Pulmonary artery endothelial cell (primary cell): ENCODE measurements around the gene BCAT1. TPM values are rescaled to one million over a fixed set of nuclear protein-coding genes. Genes with fewer than 3 reads are reported as not detected.

Experiments used
- DNase-seq: peaks from one replicate; pipeline ENCODE4 v3.0.0-alpha.2; 2011; ENCODE audit warnings: low read depth, low spot score
- total RNA-seq: library from RNA; depleted of rRNA; stranded (reverse); fragments of >200 nt; gene quantifications from 2 replicates; pipeline ENCODE4 v1.2.3, GENCODE V29; 2014

The BCAT1 gene
- 185 and 241 TPM in 2 replicates for total RNA-seq

DNA sequence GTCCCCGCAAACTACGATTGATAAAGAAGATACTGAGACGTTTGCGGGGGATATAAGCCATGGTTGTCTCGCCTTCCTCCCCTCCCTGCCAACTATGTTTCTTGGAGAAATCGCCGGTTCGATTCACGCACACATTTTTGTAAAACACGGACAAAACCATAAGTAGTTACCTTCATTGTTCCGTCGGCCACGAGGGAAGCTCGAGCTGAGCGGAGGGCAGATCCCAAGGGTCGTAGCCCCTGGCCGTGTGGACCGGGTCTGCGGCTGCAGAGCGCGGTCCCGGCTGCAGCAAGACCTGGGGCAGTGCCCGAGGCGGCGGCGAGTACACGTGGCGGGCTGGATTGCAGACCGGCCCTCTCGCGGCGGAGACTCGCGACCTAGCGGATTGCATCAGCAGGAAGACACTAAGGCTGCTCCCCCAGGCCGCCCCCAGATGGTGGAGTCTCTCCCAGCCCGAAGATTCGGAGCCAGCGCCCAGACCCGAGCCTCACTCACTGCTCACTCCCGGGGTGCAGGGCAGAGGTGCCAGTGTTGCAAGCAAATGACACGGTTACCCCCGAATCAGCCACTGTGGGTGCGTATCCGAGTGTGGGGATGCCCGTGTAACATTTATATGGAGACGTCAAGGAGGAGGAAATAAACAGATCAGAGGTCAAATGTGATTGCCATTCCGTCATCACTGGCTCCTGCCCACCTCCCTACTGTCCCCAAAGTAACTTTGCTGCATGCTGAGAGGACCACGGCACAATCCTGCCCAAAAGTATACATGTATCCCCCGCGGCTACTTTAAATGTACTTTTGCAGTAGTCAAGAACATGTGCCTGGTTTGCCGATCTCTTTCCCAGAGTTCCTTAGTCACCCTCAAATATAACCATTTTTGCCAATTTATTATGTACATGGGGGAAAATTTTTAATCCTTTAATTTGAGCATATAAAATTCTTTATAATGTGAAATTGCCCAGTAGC, at the start of gene BCAT1:
Gene BCAT1 (minus strand): TSS at position 345 of the 966 bp plus-strand sequence. CDS start 169 bp downstream, at position 176.
- peak; percentile 48 for DNase-seq

- peak; percentile 3 for DNase-seq
Measured at GRCh38 chr12:24997970-24998582, 49.2 kb upstream of the BCAT1 start.

DNA sequence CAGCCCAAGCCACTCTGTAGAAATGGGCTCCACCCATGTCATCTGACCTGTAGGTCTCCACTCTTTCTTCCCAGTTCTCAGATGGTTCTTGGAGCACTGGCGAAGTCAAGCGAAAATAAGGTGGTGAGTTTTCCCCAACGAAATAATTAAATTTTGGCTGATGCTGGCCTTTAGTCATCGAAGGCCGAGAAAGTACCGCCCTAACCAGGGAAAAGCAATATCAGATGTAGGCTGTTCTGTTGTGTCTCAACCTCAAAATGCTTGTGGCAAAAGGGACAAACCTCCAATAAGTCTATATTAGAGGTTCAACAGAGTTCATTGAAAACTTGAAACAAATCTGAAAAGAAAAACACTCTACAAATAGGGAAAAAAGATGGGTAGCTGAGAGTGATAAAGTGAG, 48.6 kb upstream of the BCAT1 start:
- no peak for DNase-seq

DNA sequence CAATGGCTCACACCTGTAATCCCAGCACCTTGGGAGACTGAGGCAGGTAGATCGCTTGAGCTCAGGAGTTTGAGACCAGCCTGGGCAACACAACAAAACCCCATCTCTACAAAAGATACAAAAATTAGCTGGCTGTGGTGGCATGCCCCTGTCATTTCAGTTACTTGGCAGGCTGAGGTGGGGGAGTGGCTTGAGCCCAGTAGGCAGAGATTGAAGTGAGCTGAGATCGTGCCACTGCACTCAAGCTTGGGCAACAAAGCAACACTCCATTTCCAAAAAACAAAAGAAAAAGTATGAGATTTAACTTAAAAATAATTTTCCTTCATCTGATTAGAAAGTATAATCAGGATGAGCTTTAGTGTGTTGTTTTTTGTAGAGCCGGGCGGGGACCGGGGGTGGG, 47.9 kb upstream of the BCAT1 start:
- no peak for DNase-seq

GRCh38 chr12:24996102-24996797, 47.3 kb upstream of the BCAT1 start:
- DNase-seq = no peak

GRCh38 chr12:24993793-24994192, 44.9 kb upstream of the BCAT1 start:
- no peak for DNase-seq

DNA sequence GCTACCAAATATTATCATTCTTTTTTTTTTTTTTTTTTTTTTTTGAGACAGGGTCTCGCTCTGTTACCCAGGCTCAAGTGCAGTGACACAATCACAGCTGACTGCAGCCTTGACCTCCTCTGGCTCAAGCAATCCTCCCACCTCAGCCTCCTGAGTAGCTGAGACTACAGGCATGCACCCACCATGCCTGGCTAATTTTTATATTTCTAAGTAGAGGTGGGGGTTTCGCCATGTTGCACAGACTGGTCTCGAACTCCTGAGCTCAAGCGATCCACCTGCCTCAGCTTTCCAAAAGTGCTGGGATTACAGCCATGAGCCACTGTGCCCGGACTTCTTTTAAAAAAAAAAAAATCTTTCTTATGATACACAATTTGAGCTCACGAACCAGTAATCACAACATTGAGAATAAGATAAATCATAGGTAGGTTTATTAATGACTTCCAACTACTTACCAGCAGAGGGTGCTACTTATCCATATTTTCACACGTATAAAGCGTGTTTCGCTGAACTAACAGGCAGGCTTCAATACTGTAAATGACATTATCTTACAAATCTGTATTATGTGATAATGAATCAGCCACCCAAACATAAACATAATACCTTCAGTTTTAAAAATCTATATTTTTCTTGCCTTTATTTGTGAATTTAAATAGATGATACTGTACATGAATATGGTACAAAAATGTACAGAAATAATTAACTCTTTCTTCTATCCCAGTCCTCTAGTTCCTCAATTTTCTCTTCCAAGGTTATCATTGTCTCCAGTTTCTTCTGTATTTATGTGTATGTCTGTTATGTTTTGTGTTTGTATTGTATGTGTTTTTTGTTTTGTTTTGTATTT, 42.5 kb upstream of the BCAT1 start:
- peak; percentile 26 for DNase-seq

- no peak for DNase-seq
Measured at GRCh38 chr12:24989216-24989615, 40.3 kb upstream of the BCAT1 start.

GRCh38 chr12:24982250-24982649, 33.3 kb upstream of the BCAT1 start:
- no peak for DNase-seq

GRCh38 chr12:24979976-24980730, 31.3 kb upstream of the BCAT1 start:
- no peak for DNase-seq

DNA sequence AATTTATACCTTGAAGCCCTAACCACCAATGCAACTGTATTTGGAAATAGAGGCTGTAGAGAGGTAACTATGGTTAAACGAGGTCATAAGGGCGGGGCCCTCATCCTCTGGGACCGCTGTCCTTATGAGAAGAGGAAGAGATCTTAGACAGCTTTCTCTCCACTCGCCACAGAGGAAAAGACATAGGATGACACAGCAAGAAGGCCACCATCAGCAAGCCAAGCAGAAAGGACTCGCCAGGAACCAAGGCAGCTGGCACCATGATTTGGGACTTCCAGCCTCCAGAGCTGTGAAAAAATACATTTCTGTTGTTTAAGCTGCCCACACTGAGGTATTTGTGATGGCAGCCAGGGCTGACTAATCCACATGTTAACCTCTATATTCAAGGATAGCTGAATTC, 30.4 kb upstream of the BCAT1 start:
- no peak for DNase-seq

GRCh38 chr12:24977711-24978110, 28.8 kb upstream of the BCAT1 start:
- DNase-seq = no peak

DNA sequence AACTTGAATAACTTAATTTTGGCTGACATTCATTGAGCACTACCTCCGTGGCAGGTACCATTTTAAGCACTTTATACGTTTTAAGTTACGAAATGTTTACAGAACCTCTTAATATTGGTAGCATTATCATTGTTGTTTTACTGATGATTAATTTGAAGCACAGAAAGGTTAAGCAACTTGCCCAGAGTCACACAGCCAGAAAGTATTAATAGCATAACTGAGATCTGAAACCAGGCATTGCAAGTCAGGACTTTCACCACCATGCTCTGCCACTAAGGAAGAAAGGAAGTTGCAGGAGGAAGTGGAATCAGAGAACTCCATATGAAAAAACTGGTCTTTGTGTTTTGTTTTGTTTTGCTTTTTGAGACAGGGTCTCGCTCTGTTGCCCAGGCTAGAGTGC, 28.2 kb upstream of the BCAT1 start:
- DNase-seq = no peak

- DNase-seq = no peak
Measured at GRCh38 chr12:24975425-24975824, 26.5 kb upstream of the BCAT1 start.

- DNase-seq = no peak
Measured at GRCh38 chr12:24974216-24974615, 25.3 kb upstream of the BCAT1 start.

DNA sequence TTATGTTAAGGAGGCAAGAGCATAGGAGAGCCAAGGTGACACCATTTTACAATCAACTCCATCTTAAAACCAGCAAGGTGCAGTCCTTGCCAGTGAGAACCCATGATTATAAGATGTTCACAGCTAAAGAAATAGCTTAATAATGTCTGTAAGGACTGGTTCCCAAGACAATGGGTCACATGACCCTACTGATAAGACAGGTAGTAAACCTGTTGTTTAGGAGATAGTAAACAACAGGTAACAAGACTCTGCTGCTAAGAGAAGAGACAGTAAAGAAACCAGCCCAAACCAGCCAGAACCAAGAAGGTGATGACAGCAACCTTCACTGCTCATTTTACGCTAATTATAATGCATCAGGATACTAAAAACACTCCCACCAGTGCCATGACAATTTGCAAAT, 23.2 kb upstream of the BCAT1 start:
- no peak for DNase-seq

GRCh38 chr12:24970177-24970576, 21.3 kb upstream of the BCAT1 start:
- no peak for DNase-seq

DNA sequence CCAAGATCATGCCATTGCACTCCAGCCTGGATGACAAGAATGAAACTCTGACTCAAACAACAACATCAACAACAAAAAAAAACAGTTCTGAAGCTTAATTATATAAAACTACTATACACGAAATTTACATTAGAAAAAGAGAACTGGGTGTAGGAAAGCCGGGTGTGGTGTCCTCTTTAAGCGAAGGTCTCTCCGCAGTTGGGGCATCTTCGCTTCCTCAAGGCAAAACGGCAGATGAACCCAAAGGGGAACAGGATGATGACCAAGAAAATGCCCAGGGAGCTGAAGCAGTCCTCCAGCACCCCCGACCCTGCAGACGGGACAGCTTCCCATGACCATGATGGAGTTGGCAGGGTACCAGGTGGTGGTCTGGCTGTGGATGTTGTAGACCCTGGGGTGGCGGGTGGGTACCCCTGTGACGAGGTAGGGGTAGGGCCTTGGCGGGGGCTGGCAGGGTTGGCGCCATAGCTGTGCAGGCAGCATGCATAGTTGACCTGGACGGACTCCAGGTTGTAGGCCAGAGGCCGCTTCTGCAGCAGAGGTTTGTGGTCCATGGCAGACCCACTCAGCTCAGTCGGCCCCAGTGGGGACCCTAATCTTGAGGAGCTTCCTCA, 18.2 kb upstream of the BCAT1 start:
- no peak for DNase-seq

- DNase-seq = no peak
Measured at GRCh38 chr12:24964342-24964741, 15.4 kb upstream of the BCAT1 start.

DNA sequence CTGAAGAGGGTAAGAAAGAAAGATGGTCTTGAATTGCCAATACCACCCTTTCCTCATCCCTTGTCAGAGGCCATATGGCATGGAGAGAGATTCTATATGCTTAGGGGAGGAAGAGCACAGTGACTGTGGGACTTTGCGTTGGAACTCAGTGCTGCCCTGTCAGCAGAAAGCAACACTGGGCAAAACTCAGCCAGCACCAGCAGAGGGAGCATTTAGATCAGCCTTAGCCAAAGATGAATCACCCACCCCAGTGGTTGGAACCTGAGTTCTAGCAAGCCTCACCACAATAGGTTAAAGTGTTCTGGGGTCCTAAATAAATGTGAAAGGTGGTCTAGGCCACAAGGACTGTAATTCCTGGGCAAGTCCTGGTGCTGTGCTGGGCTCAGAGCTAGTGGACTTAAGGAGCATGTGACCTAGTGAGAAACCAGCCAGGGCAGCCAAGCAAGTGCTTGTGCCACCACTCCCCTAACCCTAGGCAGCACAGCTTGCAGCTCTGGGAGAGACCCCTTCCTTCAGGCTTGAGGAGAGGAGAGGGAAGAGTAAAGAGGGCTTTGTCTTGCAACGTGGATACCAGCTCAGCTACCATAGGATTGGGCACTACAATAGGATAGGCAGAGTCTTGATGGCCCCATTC, 11.4 kb upstream of the BCAT1 start:
- DNase-seq = no peak
